Activated CD4-positive, alpha-beta T cell treated with anti-CD3 and anti-CD28 coated beads, Interleukin-2, amount 50 U/mL, for 48 hours (primary cell): ENCODE results near the gene PAIP2.
"Not testable (repeated sequence)": the region's sequence is repeated elsewhere in the genome, so short reads cannot be mapped to it uniquely, and the experiment has no call there.

ENCODE experiments used
- DNase-seq, 2 experiments: peaks; one replicate each; pipeline ENCODE4 v3.0.0-alpha.2; 2020

Gene PAIP2

DNA sequence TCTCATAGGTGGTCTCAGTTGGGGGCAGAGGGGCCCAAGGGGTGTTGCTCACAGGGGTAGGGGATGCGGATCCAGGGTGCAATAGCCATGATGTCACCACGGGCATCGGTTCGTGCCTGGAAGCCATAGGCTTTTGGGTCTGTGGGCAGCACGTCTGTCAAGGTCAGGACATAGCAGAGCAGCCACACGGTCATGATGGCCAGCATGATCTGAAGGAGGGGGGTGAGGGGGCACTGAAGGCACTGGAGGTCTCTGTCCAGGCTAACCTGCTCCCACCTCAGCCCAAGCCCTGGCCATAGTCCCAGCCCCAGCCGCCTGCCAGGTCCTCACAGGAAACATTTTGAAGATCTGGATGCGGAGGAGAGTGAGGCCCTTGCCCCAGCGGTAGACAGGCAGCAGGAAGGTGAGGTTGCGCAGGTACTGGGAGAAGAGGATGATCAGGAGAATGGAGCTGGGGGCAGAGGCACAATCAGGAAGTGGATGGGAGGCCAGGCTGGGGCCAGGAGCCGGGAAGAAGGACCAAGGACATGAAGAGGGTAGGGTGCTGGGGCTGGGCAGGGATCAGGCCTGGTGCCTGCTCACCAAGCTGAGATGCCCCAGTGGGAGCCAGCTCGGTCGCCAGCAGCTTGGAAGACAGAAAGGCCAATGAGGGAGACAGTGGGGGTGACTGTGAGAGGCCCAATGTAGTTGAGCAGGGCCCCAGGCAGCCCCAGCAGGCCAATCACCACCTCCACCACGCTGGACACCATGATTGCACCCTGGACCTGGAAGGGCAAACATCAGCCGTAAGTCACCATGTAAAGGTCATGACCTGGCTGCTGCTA, 38.2 kb downstream of the PAIP2 start:
- DNase-seq: no peak

- no peak for DNase-seq
Observed at GRCh38 chr5:139381837-139382761, 40.4 kb downstream of the PAIP2 start.

DNA sequence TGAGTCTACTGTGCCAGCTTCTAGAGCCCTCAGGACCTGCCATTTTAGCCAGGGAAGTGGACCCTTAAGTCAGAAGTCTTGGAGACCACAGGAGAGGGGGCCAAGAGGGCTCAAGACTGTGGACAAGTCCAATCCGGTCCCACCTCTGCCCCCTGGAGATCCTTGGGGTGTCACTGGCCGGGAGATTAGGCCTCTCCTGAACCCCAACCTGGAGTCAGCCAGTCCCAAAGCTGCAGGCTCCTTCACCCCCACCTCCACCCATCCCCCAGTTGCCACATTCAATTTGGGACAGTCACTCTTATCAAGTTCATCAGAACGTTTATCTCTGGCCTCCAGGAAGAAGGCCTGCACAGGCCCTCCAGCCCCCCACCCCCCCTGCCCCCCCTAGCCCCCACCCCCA, 41.2 kb downstream of the PAIP2 start:
- no peak for DNase-seq

GRCh38 chr5:139383275-139383992, 41.8 kb downstream of the PAIP2 start, which contains the start of gene SLC23A1:
SLC23A1 (minus strand) TSS chr5:139383297; CDS start chr5:139383253, 44 bp downstream.
- no peak for DNase-seq

GRCh38 chr5:139383993-139384590, 42.4 kb downstream of the PAIP2 start:
- no peak for DNase-seq

- DNase-seq: no peak
Observed at GRCh38 chr5:139384591-139385051, 43.0 kb downstream of the PAIP2 start.

GRCh38 chr5:139385061-139386049, 43.7 kb downstream of the PAIP2 start:
- peak in 1 of 2 experiments; percentile 25 for DNase-seq

DNA sequence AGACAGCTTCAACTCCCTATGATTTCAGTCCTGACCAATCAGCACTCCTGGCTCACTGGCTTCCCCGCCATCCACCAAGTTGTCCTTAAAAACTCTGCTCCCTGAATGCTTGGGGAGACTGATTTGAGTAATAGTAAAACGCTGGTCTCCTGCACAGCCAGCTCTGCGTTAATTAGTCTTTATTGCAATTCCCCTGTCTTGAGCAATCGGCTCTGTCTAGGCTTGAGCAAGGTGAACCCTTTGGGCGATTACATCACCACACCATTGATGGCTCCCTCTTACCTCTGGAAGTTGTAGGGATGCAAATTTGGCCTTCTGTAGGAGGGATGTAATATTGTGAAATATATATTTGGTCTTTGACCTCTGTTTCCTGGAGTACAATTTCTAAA, 44.4 kb downstream of the PAIP2 start:
- no peak for DNase-seq

DNA sequence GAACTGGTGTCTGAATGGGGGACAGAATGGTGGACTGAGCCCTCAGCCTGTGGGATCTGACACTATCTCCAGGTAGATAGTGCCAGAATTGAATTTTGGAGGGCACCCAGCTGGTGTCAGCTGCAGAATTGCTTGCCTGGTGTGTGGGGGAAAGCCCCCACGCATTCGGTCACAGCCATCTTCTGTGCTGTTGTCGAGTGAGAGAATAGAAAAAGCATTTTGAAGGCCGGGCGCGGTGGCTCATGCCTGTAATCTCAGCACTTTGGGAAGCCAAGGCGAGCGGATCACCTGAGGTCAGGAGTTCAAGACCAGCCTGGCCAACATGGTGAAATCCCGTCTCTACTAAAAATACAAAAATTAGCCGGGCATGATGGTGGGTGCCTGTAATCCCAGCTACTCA, 45.3 kb downstream of the PAIP2 start:
- DNase-seq: not testable (repeated sequence)

GRCh38 chr5:139387611-139388197, 46.0 kb downstream of the PAIP2 start:
- DNase-seq: no peak

GRCh38 chr5:139388198-139388821, 46.7 kb downstream of the PAIP2 start:
- DNase-seq: no peak

- DNase-seq: peak; percentile 66 to 68
Observed at GRCh38 chr5:139389701-139390638, 48.3 kb downstream of the PAIP2 start, which contains the start of gene MZB1. MZB1 (minus strand) TSS chr5:139389913; CDS start chr5:139389856, 57 bp downstream.

GRCh38 chr5:139390639-139391569, 49.2 kb downstream of the PAIP2 start:
- DNase-seq: no peak

- peak; percentile 40 to 55 for DNase-seq
Observed at GRCh38 chr5:139391570-139392323, 50.1 kb downstream of the PAIP2 start.

GRCh38 chr5:139392324-139392677, 50.6 kb downstream of the PAIP2 start:
- no peak for DNase-seq

DNA sequence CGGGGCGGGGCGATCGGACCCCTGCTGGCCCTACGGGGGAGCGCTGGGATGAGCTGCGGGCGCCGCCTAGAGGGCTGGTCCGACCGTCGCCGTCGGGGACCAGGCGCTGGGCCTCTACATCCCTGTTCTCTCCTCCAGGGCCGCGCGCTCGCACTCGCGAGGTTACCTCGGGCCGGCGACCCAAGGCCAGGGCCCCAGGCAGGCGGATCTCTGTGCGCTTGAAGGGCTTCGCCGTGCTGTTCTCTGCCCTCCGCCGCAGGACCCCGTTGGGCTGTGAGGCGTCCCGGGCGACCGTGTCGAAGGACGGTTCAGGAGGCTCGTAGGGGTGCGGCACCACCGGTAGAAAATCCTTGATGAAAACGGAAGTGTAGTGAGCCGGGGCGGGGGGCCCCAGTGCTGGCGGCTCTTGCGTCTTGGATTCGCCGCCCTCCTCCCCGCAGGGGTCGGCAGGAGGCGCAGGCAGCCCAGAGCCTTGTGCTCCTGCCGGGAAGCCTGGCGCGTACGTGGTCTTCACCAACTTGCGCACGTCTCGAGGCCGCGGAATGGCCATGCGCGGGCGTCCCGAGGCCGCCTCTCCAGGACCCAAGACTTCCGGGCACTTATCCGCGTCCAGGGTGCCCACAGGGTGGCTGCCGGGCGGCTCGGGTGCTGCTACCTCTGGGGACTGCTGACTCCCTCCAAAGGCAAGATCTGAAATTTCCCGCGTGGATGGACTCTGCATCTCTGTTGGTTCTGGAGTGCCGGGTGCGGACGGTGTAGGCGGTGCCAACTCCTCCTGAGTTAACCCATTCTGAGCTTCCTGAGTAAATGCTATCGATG, 51.2 kb downstream of the PAIP2 start:
- peak; percentile 90 to 91 for DNase-seq
